Chondrocyte (in vitro differentiated cells): Measurements from ENCODE around the gene NFATC3. TPM values are rescaled to one million over a fixed set of nuclear protein-coding genes. Genes with fewer than 3 reads are reported as not detected.

ENCODE experiments used
- DNase-seq: peaks from one replicate; pipeline ENCODE4 v3.0.0; 2021; ENCODE audit warnings: mixed read lengths, low spot score
- H3K27ac Mint-ChIP-seq: one replicate; pipeline ENCODE4 v1.8.0; 2021; ENCODE audit warnings: mild to moderate bottlenecking, moderate library complexity, mixed read lengths; ENCODE audit not compliant: unreplicated experiment
- H3K27me3 Mint-ChIP-seq: 2 replicates; pipeline ENCODE4 v1.8.0; 2021; ENCODE audit warnings: low read depth, mixed read lengths
- H3K36me3 Mint-ChIP-seq: 2 replicates; pipeline ENCODE4 v1.8.0; 2021; ENCODE audit warnings: low read depth, mixed read lengths
- H3K4me1 Mint-ChIP-seq: 2 replicates; pipeline ENCODE4 v1.8.0; 2021; ENCODE audit warnings: low read depth, mild to moderate bottlenecking, mixed read lengths
- H3K4me3 Mint-ChIP-seq: one replicate; pipeline ENCODE4 v1.8.0; 2021; ENCODE audit warnings: mild to moderate bottlenecking, moderate library complexity, mixed read lengths; ENCODE audit not compliant: unreplicated experiment
- H3K9me3 Mint-ChIP-seq: 2 replicates; pipeline ENCODE4 v1.8.0; 2021; ENCODE audit warnings: low read depth, mixed read lengths
- total RNA-seq: library from RNA; stranded (reverse); gene quantifications from 3 replicates; pipeline ENCODE4 v1.2.1, GENCODE V29; 2021
- TF ChIP-seq, protein P1 (sequence below): fragments of 200-600 bp; sonication (generic); IDR thresholded peaks from 2 replicates; pipeline ENCODE4 v1.5.0; 2021; ENCODE audit warnings: antibody characterized with exemption, mild to moderate bottlenecking, moderate library complexity

The NFATC3 gene
- total RNA-seq, 1 donor from 2014 or later, result 37.7 TPM

DNA sequence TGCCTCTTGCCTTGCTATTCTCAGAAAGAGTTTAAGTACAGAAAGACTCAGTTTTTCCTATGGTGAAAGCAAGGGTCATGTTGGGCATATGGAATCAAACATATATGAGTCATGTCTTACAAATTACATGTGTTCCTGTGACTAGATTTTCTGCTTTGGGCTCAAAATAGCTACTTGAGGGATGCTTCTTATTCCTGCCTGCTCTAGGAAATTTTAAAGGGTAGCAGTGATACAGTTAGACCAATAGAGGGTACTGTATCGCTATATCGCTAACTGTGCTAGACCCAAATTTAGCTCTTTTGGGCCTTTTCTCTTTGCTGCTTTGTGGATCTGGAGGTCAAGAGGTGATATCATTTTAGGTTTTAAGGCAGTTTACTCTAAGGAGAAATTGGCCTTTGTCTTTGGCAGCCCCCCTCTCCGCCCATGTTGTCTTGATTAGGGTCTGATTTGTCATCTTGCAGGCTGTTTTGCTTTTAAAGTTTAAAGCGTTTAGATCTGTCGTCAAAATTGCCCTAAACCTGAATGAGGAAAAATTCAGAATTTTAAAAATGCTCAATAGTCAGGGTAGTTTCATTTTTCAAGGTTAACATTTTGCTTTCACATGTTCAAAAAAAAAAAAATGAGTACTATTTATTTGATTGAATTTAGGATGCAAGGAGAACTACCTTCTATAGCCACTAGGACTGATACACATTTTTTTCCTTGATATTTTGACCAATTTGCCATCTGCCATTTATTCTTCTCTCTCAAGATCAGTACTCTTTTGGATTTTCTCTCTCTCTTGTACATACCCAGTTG lies 8.8 kb downstream of the NFATC3 start:
- DNase-seq, result no peak
- peak overlapping the region; percentile 15 for H3K27ac Mint-ChIP-seq
- TF ChIP-seq, protein P1, sequence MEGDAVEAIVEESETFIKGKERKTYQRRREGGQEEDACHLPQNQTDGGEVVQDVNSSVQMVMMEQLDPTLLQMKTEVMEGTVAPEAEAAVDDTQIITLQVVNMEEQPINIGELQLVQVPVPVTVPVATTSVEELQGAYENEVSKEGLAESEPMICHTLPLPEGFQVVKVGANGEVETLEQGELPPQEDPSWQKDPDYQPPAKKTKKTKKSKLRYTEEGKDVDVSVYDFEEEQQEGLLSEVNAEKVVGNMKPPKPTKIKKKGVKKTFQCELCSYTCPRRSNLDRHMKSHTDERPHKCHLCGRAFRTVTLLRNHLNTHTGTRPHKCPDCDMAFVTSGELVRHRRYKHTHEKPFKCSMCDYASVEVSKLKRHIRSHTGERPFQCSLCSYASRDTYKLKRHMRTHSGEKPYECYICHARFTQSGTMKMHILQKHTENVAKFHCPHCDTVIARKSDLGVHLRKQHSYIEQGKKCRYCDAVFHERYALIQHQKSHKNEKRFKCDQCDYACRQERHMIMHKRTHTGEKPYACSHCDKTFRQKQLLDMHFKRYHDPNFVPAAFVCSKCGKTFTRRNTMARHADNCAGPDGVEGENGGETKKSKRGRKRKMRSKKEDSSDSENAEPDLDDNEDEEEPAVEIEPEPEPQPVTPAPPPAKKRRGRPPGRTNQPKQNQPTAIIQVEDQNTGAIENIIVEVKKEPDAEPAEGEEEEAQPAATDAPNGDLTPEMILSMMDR, result peak; percentile 79

DNA sequence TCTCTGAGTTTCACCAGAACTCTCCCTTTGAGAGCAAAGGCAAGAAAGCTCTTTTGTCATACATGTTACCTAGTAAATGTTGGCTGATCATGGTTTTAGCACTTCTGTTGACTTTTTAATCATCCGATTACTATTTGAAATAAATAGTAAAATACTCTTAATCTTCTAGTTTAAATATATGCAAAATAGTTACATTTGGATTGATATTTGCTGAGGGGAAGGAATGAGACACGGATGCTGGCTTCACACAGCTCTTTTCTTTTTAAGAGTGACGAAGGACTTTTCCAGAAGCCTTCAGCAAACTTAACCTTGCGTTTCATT lies 9.4 kb downstream of the NFATC3 start:
- H3K27ac Mint-ChIP-seq, result peak overlapping the region; percentile 54
- peaks cover 10% of the 10 kb centered on the region for H3K9me3 Mint-ChIP-seq
- DNase-seq, result no peak
- no peaks in the 10 kb centered on the region for H3K36me3 Mint-ChIP-seq
- no peaks in the 10 kb centered on the region for H3K27me3 Mint-ChIP-seq
- H3K4me1 Mint-ChIP-seq, result peaks cover 52% of the 10 kb centered on the region
- TF ChIP-seq, protein P1, result no peak
- H3K4me3 Mint-ChIP-seq, result no peak overlapping the region

More for the DNA sequence above, 8.8 kb downstream of the NFATC3 start:
- Mint-ChIP-seq H3K4me3 (no peak overlapping the region), H3K27me3 (no peaks in the 10 kb centered on the region), H3K4me1 (peaks cover 54% of the 10 kb centered on the region), H3K9me3 (peaks cover 10% of the 10 kb centered on the region), H3K36me3 (no peaks in the 10 kb centered on the region)

DNA sequence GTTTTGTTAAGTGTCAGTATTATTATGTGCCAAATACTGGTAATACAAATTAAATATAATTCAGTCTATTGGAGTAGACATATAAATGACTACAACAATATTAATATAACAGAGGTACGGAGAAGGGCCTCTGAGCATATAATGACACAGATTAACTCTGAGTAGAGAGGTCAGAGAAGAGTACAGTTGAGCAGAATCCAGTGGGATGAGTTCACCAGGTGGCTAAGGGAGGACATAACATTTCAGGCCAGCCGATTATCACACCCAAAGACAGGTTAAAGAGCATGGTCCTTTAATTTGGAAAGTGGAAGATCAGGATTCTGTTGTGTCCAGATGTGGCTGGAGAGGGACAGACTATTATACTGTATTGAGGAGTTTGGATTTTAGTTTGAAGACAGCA lies 11.3 kb downstream of the NFATC3 start:
- Mint-ChIP-seq H3K9me3 (peaks cover 10% of the 10 kb centered on the region), H3K4me1 (peaks cover 36% of the 10 kb centered on the region), H3K4me3 (no peak overlapping the region), H3K36me3 (no peaks in the 10 kb centered on the region), H3K27me3 (no peaks in the 10 kb centered on the region), H3K27ac (no peak overlapping the region)
- TF ChIP-seq, protein P1, result no peak
- DNase-seq, result no peak

DNA sequence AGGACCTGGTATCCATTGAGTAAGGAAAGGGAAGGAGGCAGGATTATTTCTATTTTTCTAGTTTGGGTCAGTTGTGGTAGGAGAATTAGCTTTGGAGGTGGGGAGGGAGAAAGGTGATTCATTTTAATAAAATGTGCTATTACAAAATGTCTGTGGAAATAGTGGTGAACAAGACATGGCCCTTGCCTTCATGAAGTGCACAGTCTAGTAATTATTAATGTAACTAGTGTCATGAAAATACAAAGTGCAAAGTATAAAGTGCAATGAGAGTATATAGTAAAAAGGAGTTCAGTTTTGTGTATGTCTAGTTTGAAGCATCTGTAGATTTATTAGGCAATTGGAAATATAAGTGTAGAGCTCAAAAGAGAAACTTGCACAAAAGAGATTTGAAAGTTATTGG lies 11.9 kb downstream of the NFATC3 start:
- H3K4me3 Mint-ChIP-seq, result no peak overlapping the region
- TF ChIP-seq, protein P1, result no peak
- peaks cover 10% of the 10 kb centered on the region for H3K9me3 Mint-ChIP-seq
- H3K27ac Mint-ChIP-seq, result no peak overlapping the region
- no peaks in the 10 kb centered on the region for H3K36me3 Mint-ChIP-seq
- H3K27me3 Mint-ChIP-seq, result no peaks in the 10 kb centered on the region
- DNase-seq, result no peak
- H3K4me1 Mint-ChIP-seq, result peaks cover 30% of the 10 kb centered on the region

DNA sequence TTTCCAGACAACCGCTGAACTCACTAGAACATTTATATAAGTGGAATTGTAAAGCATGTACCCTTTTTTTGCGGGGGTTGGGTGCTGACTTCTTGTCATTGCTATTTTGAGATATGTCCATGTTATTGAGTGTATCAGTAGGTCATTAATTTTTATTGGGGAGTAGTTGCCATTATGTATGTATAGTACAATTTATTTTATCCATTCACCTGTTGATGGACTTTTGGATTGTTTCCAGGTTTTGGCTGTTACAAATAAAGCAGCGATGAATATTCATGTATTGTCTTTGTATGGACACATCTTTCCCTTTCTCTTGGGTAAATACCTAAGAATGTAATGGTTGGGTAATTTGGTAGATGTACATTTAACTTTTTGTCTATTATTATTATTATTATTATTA lies 12.7 kb downstream of the NFATC3 start:
- Mint-ChIP-seq H3K36me3 (no peaks in the 10 kb centered on the region), H3K4me1 (peaks cover 25% of the 10 kb centered on the region), H3K4me3 (no peak overlapping the region), H3K27me3 (no peaks in the 10 kb centered on the region), H3K27ac (no peak overlapping the region), H3K9me3 (peaks cover 10% of the 10 kb centered on the region)
- DNase-seq, result no peak
- TF ChIP-seq, protein P1, result no peak
